Fibroblast of gingiva (primary cell): ENCODE data around the gene PADI1.

Experiments
- DNase-seq: peaks from one replicate; pipeline ENCODE4 v3.0.0-alpha.2; 2011; ENCODE audit warnings: low read depth

The PADI1 gene

GRCh38 chr1:17244821-17245740, 40.2 kb downstream of the PADI1 start:
- no peak for DNase-seq

- DNase-seq, result no peak
Measured at GRCh38 chr1:17245816-17246325, 40.9 kb downstream of the PADI1 start.

- DNase-seq, result no peak
Measured at GRCh38 chr1:17246971-17247370, 42.0 kb downstream of the PADI1 start.

- no peak for DNase-seq
Measured at GRCh38 chr1:17248781-17249180, 43.9 kb downstream of the PADI1 start, which contains the start of gene PADI3. Gene PADI3 (plus strand): TSS chr1:17249098. CDS start chr1:17249138, 40 bp downstream.

DNA sequence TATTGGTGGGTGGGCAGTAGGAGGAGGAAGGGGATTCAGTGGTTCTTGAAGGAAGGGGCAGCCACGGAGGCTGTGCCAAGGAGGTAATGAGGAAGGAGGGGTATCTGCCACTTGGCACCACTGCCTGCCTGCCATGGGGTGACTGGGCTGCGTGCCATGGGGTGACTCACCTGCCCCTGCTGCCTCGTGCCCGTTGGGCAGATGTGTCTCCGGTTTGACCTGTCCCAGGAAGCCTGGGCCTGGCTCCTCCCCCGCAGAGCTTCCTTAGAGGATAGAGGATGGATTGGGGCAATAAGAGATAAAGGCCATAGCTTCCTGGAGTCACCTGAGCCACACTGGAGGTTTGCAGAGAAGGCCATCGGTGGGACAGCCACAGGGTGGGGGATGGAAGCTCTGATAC, 45.7 kb downstream of the PADI1 start:
- no peak for DNase-seq

- DNase-seq, result no peak
Measured at GRCh38 chr1:17251246-17251645, 46.3 kb downstream of the PADI1 start.

GRCh38 chr1:17251701-17252376, 46.9 kb downstream of the PADI1 start:
- no peak for DNase-seq

DNA sequence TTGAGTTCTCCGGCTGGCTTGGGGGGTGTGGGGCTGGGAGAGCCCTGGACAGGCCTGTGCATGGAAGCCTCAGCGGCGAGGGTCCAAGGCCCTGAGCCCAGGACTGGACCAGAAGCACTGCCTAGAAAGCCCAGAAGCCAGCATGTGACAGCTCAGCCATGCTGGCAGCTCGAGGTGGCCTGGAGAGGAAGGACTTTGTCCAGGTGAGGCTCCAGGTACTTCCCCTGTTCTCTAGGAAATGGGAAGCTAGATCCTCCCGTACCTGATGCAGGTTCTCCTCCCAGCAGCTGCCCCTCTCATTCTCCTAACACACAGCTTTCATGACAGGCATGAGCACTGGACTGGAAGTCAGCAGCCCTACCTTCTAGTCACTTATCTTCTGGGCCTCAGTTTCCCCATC, 50.4 kb downstream of the PADI1 start:
- no peak for DNase-seq

- peak; percentile 64 for DNase-seq
Measured at GRCh38 chr1:17258116-17258757, 53.3 kb downstream of the PADI1 start.

- DNase-seq, result no peak
Measured at GRCh38 chr1:17258758-17259130, 53.8 kb downstream of the PADI1 start.

DNA sequence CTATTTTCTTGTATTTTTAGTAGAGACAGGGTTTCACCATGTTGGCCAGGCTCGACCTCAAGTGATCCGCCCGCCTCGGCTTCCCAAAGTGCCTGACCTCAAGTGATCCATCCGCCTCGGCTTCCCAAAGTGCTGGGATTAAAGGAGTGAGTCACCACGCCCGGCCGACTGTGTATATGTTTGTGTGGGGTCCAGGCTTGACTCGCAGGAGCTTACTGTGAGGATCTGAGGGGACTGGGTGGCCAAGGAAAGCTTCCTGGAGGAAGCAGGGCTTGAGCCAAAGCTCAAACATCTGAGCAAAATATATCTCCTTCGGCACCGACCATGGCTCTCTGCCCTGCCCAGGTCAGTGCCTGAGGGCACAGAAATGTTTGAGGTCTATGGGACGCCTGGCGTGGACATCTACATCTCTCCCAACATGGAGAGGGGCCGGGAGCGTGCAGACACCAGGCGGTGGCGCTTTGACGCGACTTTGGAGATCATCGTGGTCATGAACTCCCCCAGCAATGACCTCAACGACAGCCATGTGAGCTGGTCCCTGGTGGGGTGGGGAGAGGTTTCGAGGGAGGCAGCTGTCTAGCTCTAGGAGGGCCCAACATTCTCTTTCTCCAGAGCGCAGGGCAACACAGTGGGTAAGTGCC, 54.4 kb downstream of the PADI1 start:
- DNase-seq, result no peak

GRCh38 chr1:17260264-17260663, 55.3 kb downstream of the PADI1 start:
- DNase-seq, result no peak

- DNase-seq, result no peak
Measured at GRCh38 chr1:17260738-17261137, 55.8 kb downstream of the PADI1 start.

DNA sequence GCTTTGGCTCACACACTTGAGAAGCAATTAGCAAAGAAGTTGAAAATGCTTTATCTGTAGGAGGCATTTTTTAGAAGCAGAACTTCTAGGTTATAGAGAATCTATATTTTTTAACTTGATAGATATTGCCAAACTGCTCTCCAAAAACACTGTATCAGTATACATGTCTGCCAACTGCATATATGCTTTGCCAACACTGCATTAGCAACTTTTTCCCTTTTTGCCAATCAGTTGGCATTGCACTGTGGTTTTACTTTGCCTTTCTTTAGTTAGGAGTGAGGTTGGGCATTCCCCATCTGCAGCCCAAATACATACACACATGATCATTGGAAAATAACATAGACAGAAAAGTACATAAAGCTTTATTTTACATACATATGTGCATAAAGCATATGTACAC, 59.0 kb downstream of the PADI1 start:
- no peak for DNase-seq

DNA sequence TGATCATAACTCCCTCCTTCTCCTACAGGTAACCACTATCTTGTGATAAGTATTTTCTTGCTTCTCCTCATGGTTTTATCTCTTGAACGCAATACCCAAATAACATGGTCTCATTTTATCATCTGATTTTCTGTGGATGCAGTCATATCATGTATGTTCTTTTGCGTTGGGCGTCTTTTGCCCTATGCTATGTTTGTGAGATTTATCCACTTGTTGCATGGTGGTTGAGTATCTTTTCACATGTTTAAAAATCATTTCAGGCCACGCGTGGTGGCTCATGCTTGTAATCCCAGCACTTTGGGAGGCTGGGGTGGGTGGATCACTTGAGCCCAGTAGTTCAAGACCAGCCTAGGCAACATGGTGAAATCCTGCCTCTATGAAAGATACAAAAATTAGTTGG, 59.5 kb downstream of the PADI1 start:
- DNase-seq, result no peak

- DNase-seq, result no peak
Measured at GRCh38 chr1:17265162-17265561, 60.2 kb downstream of the PADI1 start.

GRCh38 chr1:17265950-17266349, 61.0 kb downstream of the PADI1 start:
- no peak for DNase-seq

GRCh38 chr1:17270891-17271765, 66.2 kb downstream of the PADI1 start:
- no peak for DNase-seq

DNA sequence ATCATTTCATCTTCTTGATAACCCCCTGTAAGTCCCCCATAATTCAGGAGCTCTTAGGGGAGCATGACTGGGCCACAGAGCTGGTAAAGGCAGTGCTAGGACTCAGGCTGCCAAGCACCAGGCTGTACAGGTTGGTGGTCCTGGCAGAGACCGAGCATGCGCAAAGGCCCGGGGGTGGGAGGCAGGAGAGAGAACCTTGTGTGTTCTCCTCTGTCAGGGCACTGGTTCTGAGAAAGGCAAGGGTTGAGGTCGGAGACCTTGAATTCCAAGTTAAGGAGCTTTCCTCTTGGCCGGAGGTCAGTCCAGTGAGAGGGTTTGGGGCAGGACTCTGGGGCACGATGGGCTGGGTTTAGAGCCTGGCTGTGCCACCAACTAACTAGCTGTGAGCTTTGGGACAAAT, 67.1 kb downstream of the PADI1 start:
- DNase-seq, result no peak

GRCh38 chr1:17272646-17273045, 67.7 kb downstream of the PADI1 start:
- no peak for DNase-seq

GRCh38 chr1:17273096-17273495, 68.2 kb downstream of the PADI1 start:
- DNase-seq, result no peak
